ENCODE data around the gene ADGB. TPM values are rescaled to one million over a fixed set of nuclear protein-coding genes. Genes with fewer than 3 reads are reported as not detected.

The ADGB gene
- total and polyA plus RNA-seq, 2 of the 13 experiments (the other 11 are each of a cell fraction or from before 2014, with no cell fraction given): not detected

GRCh38 chr6:146593986-146594385, 4.8 kb upstream of the ADGB start:
- FAIRE-seq: no peak
- Histone ChIP-seq H3K27me3 (ENCODE audit: control insufficient read depth in 1 of 2, insufficient read depth in 2 of 2, low read length in 2 of 2) (no peaks in the 10 kb centered on the region), H3K4me2 (ENCODE audit: low read depth, low read length) (no peak overlapping the region), H2AFZ (ENCODE audit: low read length) (no peak overlapping the region), H3K4me1 (ENCODE audit: insufficient read depth, low read length) (peaks cover 1% of the 10 kb centered on the region; the same call in 1 of the 2 replicates), H3K36me3 (replicated peaks in 1 of 2; ENCODE audit: control insufficient read depth in 1 of 2, insufficient read depth in 2 of 2, low read length in 2 of 2) (no peaks in the 10 kb centered on the region), H4K20me1 (ENCODE audit: insufficient read depth, low read length) (no peaks in the 10 kb centered on the region), H3K27ac (ENCODE audit: extremely low read length, insufficient read depth, low read length) (no peak overlapping the region), H3K9me3 (ENCODE audit: low read length) (no peaks in the 10 kb centered on the region), H3K79me2 (ENCODE audit: insufficient read depth, low read length) (no peaks in the 10 kb centered on the region), H3K9ac (ENCODE audit: insufficient read depth, low read depth, low read length) (no peak overlapping the region), H3K4me3 (replicated peaks in 1 of 3; ENCODE audit: insufficient read depth in 1 of 3, low read depth in 2 of 3, low read length in 3 of 3) (no peak overlapping the region)
- BruUV-seq (replicated peaks): no TSS peak
- no peak for ATAC-seq
- intact Hi-C loops (cut with micrococcal nuclease; ENCODE audit: unreplicated experiment): no loop called here
- TF ChIP-seq HNRNPUL1 (IDR thresholded peaks at IDR 0.05; ENCODE audit: low read depth, low read length): no peak
- no peak for TF ChIP-seq BRF2 (CRISPR knock-in tag; IDR thresholded peaks at IDR 0.05)
- TF ChIP-seq ZBTB4 (CRISPR knock-in tag; IDR thresholded peaks at IDR 0.05; ENCODE audit: borderline replicate concordance): no peak
- no peak for TF ChIP-seq ZNF577 (CRISPR knock-in tag; IDR thresholded peaks at IDR 0.05; ENCODE audit: borderline replicate concordance, low read depth)
- no peak for TF ChIP-seq ESRRA (CRISPR knock-in tag; IDR thresholded peaks at IDR 0.05; ENCODE audit: low read depth)
- TF ChIP-seq HCFC1 (IDR thresholded peaks at IDR 0.05; ENCODE audit: low read depth, low read length): no peak
- TF ChIP-seq ZNF556 (CRISPR knock-in tag; IDR thresholded peaks at IDR 0.05; ENCODE audit: borderline replicate concordance): no peak
- TF ChIP-seq ERF (CRISPR knock-in tag; IDR thresholded peaks at IDR 0.05): no peak
- TF ChIP-seq MZF1 (CRISPR knock-in tag; IDR thresholded peaks at IDR 0.05; ENCODE audit: borderline replicate concordance): no peak
- no peak for TF ChIP-seq GTF2F1 (IDR thresholded peaks at IDR 0.05; ENCODE audit: low read length)
- TF ChIP-seq DMTF1 (CRISPR knock-in tag; IDR thresholded peaks at IDR 0.05): no peak
- TF ChIP-seq, protein P1, sequence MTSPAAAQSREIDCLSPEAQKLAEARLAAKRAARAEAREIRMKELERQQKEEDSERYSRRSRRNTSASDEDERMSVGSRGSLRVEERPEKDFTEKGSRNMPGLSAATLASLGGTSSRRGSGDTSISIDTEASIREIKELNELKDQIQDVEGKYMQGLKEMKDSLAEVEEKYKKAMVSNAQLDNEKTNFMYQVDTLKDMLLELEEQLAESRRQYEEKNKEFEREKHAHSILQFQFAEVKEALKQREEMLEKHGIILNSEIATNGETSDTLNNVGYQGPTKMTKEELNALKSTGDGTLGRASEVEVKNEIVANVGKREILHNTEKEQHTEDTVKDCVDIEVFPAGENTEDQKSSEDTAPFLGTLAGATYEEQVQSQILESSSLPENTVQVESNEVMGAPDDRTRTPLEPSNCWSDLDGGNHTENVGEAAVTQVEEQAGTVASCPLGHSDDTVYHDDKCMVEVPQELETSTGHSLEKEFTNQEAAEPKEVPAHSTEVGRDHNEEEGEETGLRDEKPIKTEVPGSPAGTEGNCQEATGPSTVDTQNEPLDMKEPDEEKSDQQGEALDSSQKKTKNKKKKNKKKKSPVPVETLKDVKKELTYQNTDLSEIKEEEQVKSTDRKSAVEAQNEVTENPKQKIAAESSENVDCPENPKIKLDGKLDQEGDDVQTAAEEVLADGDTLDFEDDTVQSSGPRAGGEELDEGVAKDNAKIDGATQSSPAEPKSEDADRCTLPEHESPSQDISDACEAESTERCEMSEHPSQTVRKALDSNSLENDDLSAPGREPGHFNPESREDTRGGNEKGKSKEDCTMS (CRISPR knock-in tag; conservative IDR thresholded peaks at IDR 0.05): no peak
- TF ChIP-seq SMC3 (IDR thresholded peaks at IDR 0.05; ENCODE audit: low read length): no peak
- TF ChIP-seq ZBTB42 (CRISPR knock-in tag; IDR thresholded peaks at IDR 0.05): no peak
- no peak for DNase-seq (ENCODE audit: low spot score)
- ChIA-PET CTCF (ENCODE audit: low intra/inter-chr PET ratio, low total read pairs) (no interaction called here), POLR2A (no interaction called here)
- in situ Hi-C loops (cut with HindIII; ENCODE audit: extremely low pct_ligation_motif_present, low pct_unique_long_range_greater_than_20kb): no loop called here
- 2% methylated on average over 2 of the region's 2 CpGs for WGBS (ENCODE audit: low lambda C conversion rate)

Measured in HepG2 (cell line).